ENCODE results near the gene ZDHHC7.

DNA sequence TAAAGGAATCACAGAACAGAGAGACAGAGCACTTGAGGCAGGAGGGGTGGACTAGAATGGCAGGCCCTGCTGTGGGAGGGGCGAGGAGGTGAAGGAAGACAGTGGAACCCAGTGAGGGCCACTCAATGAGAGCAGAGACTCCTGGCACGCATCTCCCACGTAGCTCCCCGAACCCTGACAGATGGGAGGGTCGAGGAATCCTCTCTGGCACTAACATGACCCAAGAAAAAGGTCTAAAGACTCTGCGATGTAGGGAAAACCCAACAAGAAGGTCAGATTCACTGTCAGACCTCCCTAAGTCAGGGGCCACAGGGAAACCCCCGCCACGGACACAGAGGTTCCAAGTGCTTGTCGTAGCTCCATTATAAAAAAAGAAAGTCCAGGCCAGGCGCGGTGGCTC, 15.0 kb downstream of the ZDHHC7 start:
- TF ChIP-seq EP300 (IDR thresholded peaks at IDR 0.05) = no peak
- TF ChIP-seq POLR2AphosphoS5 (IDR thresholded peaks at IDR 0.05) = no peak

All from upper lobe of left lung (tissue), 4 donors.